OCI-LY1 (cell line): ENCODE measurements around the gene HIPK1.

Experiments
- H2AFZ ChIP-seq: fragments of 200-600 bp; sonication (generic), shearing (Covaris generic); 2 replicates; pipeline ENCODE4 v1.6.0; 2014; ENCODE audit warnings: antibody characterized with exemption, mild to moderate bottlenecking, low read length
- H3F3A ChIP-seq: fragments of 200-600 bp; sonication (generic), shearing (Covaris generic); 2 replicates; pipeline ENCODE4 v1.6.0; 2014; ENCODE audit warnings: mild to moderate bottlenecking, antibody characterized with exemption, low read length, moderate library complexity; ENCODE audit not compliant: insufficient read depth
- H3K27ac ChIP-seq: fragments of 200-600 bp; sonication (generic); 2 replicates; pipeline ENCODE4 v1.5.1; 2014; ENCODE audit warnings: low read length, mixed run types, mild to moderate bottlenecking, low read depth; ENCODE audit not compliant: poor library complexity, severe bottlenecking
- H3K27me3 ChIP-seq: fragments of 200-600 bp; sonication (generic); 2 replicates; pipeline ENCODE4 v1.6.0; 2014; ENCODE audit warnings: antibody characterized with exemption, mild to moderate bottlenecking, low read length, moderate library complexity; ENCODE audit not compliant: insufficient read depth
- H3K36me3 ChIP-seq: fragments of 200-600 bp; sonication (generic); 2 replicates; pipeline ENCODE4 v1.6.1; 2014; ENCODE audit warnings: mild to moderate bottlenecking, antibody characterized with exemption, low read length, moderate library complexity, mixed read lengths; ENCODE audit not compliant: insufficient read depth
- H3K4me1 ChIP-seq: fragments of 200-600 bp; sonication (generic); 2 replicates; pipeline ENCODE4 v1.5.1; 2014; ENCODE audit warnings: mild to moderate bottlenecking, low read length, moderate library complexity; ENCODE audit not compliant: insufficient read depth, severe bottlenecking
- H3K4me2 ChIP-seq: fragments of 200-600 bp; sonication (generic), shearing (Covaris generic); 2 replicates; pipeline ENCODE4 v1.6.1; 2014; ENCODE audit warnings: low read length
- H3K4me3 ChIP-seq: fragments of 200-600 bp; sonication (generic); 2 replicates; pipeline ENCODE4 v1.5.1; 2014; ENCODE audit warnings: low read length, low read depth, mild to moderate bottlenecking, mixed read lengths; ENCODE audit not compliant: poor library complexity, severe bottlenecking
- H3K79me2 ChIP-seq: fragments of 200-600 bp; shearing (Covaris generic); 2 replicates; pipeline ENCODE4 v1.6.1; 2016; ENCODE audit warnings: mixed run types, low read length, mixed read lengths; ENCODE audit not compliant: insufficient read depth
- H3K9ac ChIP-seq: fragments of 200-600 bp; sonication (generic), shearing (Covaris generic); 2 replicates; pipeline ENCODE4 v1.6.1; 2014; ENCODE audit warnings: mild to moderate bottlenecking, low read length, mixed read lengths
- H3K9me2 ChIP-seq: fragments of 200-600 bp; sonication (generic), shearing (Covaris generic); 2 replicates; pipeline ENCODE4 v1.6.1; 2014; ENCODE audit warnings: low read depth, mild to moderate bottlenecking, low read length, mixed read lengths
- H3K9me3 ChIP-seq: fragments of 200-600 bp; shearing (Covaris generic); 2 replicates; pipeline ENCODE4 v1.6.1; 2014; ENCODE audit warnings: low read length, mixed read lengths
- H4K20me1 ChIP-seq: fragments of 200-600 bp; sonication (generic), shearing (Covaris generic); 2 replicates; pipeline ENCODE4 v1.6.0; 2016; ENCODE audit warnings: mild to moderate bottlenecking, low read length; ENCODE audit not compliant: insufficient read depth
- CTCF ChIP-seq: fragments of 200-600 bp; sonication (generic), shearing (Covaris generic); IDR thresholded peaks from 2 replicates; pipeline ENCODE4 v1.5.1; 2017; ENCODE audit warnings: mild to moderate bottlenecking, antibody characterized with exemption, low read length, moderate library complexity, mixed read lengths
- EZH2 ChIP-seq: fragments of 200-600 bp; sonication (generic), shearing (Covaris generic); IDR thresholded peaks from 2 replicates; pipeline ENCODE4 v1.8.0; 2017; ENCODE audit warnings: borderline replicate concordance, mixed run types, mild to moderate bottlenecking, antibody characterized with exemption, low read length, moderate library complexity, mixed read lengths

Gene HIPK1

GRCh38 chr1:113975211-113975895 is 46.2 kb downstream of the HIPK1 start:
- H3K9me2 ChIP-seq, result no peaks in the 10 kb centered on the region
- H3K79me2 ChIP-seq, result no peaks in the 10 kb centered on the region
- H3F3A ChIP-seq, result no peaks in the 10 kb centered on the region; the same call in 1 of the 2 replicates
- no peak overlapping the region for H3K4me3 ChIP-seq
- no peak overlapping the region for H3K9ac ChIP-seq
- no peaks in the 10 kb centered on the region for H3K9me3 ChIP-seq
- no peaks in the 10 kb centered on the region for H4K20me1 ChIP-seq
- H3K27ac ChIP-seq, result no peak overlapping the region
- peaks cover 47% of the 10 kb centered on the region for H3K36me3 ChIP-seq
- no peaks in the 10 kb centered on the region for H3K27me3 ChIP-seq
- TF ChIP-seq EZH2, result no peak
- TF ChIP-seq CTCF, result no peak
- no peak overlapping the region for H2AFZ ChIP-seq
- H3K4me1 ChIP-seq, result peaks cover 5% of the 10 kb centered on the region
- H3K4me2 ChIP-seq, result no peak overlapping the region

DNA sequence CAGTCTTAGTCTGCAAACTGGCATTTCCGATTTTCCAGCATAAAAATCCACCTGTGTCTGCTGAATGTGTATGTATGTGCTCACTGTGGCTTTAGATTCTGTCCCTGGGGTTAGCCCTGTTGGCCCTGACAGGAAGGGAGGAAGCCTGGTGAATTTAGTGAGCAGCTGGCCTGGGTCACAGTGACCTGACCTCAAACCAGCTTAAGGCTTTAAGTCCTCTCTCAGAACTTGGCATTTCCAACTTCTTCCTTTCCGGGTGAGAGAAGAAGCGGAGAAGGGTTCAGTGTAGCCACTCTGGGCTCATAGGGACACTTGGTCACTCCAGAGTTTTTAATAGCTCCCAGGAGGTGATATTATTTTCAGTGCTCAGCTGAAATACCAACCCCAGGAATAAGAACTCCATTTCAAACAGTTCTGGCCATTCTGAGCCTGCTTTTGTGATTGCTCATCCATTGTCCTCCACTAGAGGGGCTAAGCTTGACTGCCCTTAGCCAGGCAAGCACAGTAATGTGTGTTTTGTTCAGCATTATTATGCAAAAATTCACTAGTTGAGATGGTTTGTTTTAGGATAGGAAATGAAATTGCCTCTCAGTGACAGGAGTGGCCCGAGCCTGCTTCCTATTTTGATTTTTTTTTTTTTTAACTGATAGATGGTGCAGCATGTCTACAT is 47.6 kb downstream of the HIPK1 start:
- Histone ChIP-seq H2AFZ (no peak overlapping the region), H3K27ac (no peak overlapping the region)

DNA sequence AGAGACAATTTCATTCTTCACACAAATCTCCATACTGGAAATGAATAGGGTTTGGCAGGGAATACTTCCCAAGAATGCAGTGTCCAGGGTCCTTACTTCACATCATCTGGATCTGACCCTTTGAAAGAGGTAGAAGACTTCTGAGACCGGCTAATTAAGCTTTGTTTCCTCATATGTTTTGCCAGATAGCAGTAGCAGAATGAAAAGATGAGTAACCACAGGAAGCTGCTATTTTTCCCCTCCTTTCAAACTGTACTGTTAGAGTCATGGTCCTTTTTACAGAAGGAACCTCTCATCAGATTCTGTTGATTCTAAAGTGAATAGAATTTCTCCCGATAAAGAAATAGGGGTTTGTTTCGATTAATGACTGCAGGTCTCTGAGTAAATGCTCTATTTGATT is 48.8 kb downstream of the HIPK1 start:
- no peak for TF ChIP-seq CTCF
- TF ChIP-seq EZH2, result no peak
- Histone ChIP-seq H3K4me2 (no peak overlapping the region), H3K9me3 (no peaks in the 10 kb centered on the region), H3K4me3 (no peak overlapping the region), H3K27me3 (no peaks in the 10 kb centered on the region), H3K9ac (no peak overlapping the region), H2AFZ (no peak overlapping the region), H3K4me1 (peaks cover 5% of the 10 kb centered on the region), H3K9me2 (no peaks in the 10 kb centered on the region), H3K27ac (no peak overlapping the region), H3K36me3 (peaks cover 23% of the 10 kb centered on the region; the same call in 1 of the 2 replicates), H3F3A (no peaks in the 10 kb centered on the region; the same call in 1 of the 2 replicates), H4K20me1 (no peaks in the 10 kb centered on the region), H3K79me2 (no peaks in the 10 kb centered on the region)

More for the DNA sequence above, 47.6 kb downstream of the HIPK1 start:
- H3F3A ChIP-seq, result no peaks in the 10 kb centered on the region; the same call in 1 of the 2 replicates
- no peak overlapping the region for H3K9ac ChIP-seq
- H3K9me3 ChIP-seq, result no peaks in the 10 kb centered on the region
- no peaks in the 10 kb centered on the region for H4K20me1 ChIP-seq
- H3K4me2 ChIP-seq, result no peak overlapping the region
- H3K4me1 ChIP-seq, result peaks cover 5% of the 10 kb centered on the region
- H3K27me3 ChIP-seq, result no peaks in the 10 kb centered on the region
- H3K9me2 ChIP-seq, result no peaks in the 10 kb centered on the region
- H3K36me3 ChIP-seq, result peaks cover 35% of the 10 kb centered on the region
- TF ChIP-seq EZH2 (no peak), CTCF (peak; percentile 25; the same call in 1 of the 2 replicates)
- no peak overlapping the region for H3K4me3 ChIP-seq
- H3K79me2 ChIP-seq, result no peaks in the 10 kb centered on the region
